GM21360 (cell line): Measurements from ENCODE around the gene RASGRP2.

Source experiments
- ATAC-seq: cut with Tn5 transposase; IDR thresholded peaks from one replicate; pipeline ENCODE4 v1.9.1; 2021; ENCODE audit warnings: mild to moderate bottlenecking, moderate library complexity; ENCODE audit not compliant: unreplicated experiment

RASGRP2 gene

GRCh38 chr11:64698427-64698826 lies 45.5 kb downstream of the RASGRP2 start:
- no peak for ATAC-seq

- ATAC-seq: no peak
These were observed 46.1 kb downstream of the RASGRP2 start for GRCh38 chr11:64697663-64698375.

- ATAC-seq: no peak
These were observed 47.9 kb downstream of the RASGRP2 start for GRCh38 chr11:64696045-64696444.

- ATAC-seq: no peak
These were observed 48.4 kb downstream of the RASGRP2 start for GRCh38 chr11:64695548-64695947.

- no peak for ATAC-seq
These were observed 49.0 kb downstream of the RASGRP2 start for GRCh38 chr11:64694821-64695365.

GRCh38 chr11:64694026-64694755 lies 49.8 kb downstream of the RASGRP2 start:
- no peak for ATAC-seq

GRCh38 chr11:64692764-64693331 lies 51.1 kb downstream of the RASGRP2 start:
- ATAC-seq: no peak

- no peak for ATAC-seq
These were observed 52.4 kb downstream of the RASGRP2 start for GRCh38 chr11:64691543-64691942.

GRCh38 chr11:64690235-64690634 lies 53.7 kb downstream of the RASGRP2 start:
- ATAC-seq: no peak

GRCh38 chr11:64688534-64688982 lies 55.4 kb downstream of the RASGRP2 start:
- no peak for ATAC-seq

- ATAC-seq: no peak
These were observed 56.1 kb downstream of the RASGRP2 start for GRCh38 chr11:64687643-64688533.

- no peak for ATAC-seq
These were observed 56.7 kb downstream of the RASGRP2 start for GRCh38 chr11:64687204-64687603.

- no peak for ATAC-seq
These were observed 57.3 kb downstream of the RASGRP2 start for GRCh38 chr11:64686466-64687170.

- no peak for ATAC-seq
These were observed 58.4 kb downstream of the RASGRP2 start for GRCh38 chr11:64685536-64685935.

- ATAC-seq: no peak
These were observed 59.6 kb downstream of the RASGRP2 start for GRCh38 chr11:64684357-64684756.

- ATAC-seq: no peak
These were observed 62.8 kb downstream of the RASGRP2 start for GRCh38 chr11:64681171-64681570.

GRCh38 chr11:64679846-64680245 lies 64.1 kb downstream of the RASGRP2 start:
- no peak for ATAC-seq

GRCh38 chr11:64677441-64678023 lies 66.4 kb downstream of the RASGRP2 start:
- ATAC-seq: no peak
